SK-N-MC (cell line): ENCODE measurements around the gene UBE2C.

Experiments used
- EZH2 ChIP-seq: fragments of 200-600 bp; sonication (generic); IDR thresholded peaks from one replicate; pipeline ENCODE4 v1.6.1; 2017; ENCODE audit warnings: antibody characterized with exemption
- FOXP2 ChIP-seq: optimal IDR thresholded peaks from 2 replicates; pipeline ENCODE3; 2011; ENCODE audit warnings: mild to moderate bottlenecking, moderate library complexity; ENCODE audit not compliant: insufficient read depth; ENCODE audit errors: extremely low read length, control extremely low read depth
- POLR2AphosphoS5 ChIP-seq: IDR thresholded peaks from 2 replicates; pipeline ENCODE4 v1.6.1; 2012; ENCODE audit warnings: mild to moderate bottlenecking, low read depth, low read length, borderline replicate concordance

DNA sequence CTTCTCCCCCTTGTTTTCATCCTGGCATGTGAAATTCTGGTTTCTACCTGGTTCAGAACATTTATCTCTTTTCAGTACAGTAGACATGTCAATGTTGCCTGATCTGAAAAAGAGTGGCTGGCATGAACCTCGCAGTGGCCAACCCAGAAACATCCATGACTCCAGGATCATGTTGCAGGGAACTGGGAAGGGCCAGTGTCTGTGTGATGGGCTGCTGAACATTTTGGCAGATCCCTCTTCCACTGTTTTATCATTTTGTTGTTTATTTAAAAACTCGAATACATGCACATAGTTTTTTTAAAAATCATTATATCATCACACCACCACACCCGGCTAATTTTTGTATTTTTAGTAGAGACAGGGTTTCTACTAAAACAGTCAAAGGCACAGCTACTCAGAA, 39.8 kb upstream of the UBE2C start:
- TF ChIP-seq EZH2 (no peak), FOXP2 (no peak), POLR2AphosphoS5 (no peak)
